ENCODE data around the gene ALDH2. TPM values are rescaled to one million over a fixed set of nuclear protein-coding genes. Genes with fewer than 3 reads are reported as not detected.

Gene ALDH2
- total and polyA plus RNA-seq, 9 of the 15 experiments (the other 6 are each of a cell fraction or from before 2014, with no cell fraction given), result 1.9 to 22.5 (median 12.2) TPM

- no peak for TF ChIP-seq PRDM10 (IDR thresholded peaks at IDR 0.05; ENCODE audit: partially characterized antibody)
- TF ChIP-seq ZNF407 (IDR thresholded peaks at IDR 0.05; ENCODE audit: low read depth), result no peak
- no peak for TF ChIP-seq POLR3A (IDR thresholded peaks at IDR 0.05; ENCODE audit: borderline replicate concordance, extremely low read depth, insufficient read depth, insufficient read length)
- TF ChIP-seq XRCC5 (IDR thresholded peaks at IDR 0.05; ENCODE audit: low read depth, low read length), result no peak
- peak; percentile 76 for TF ChIP-seq TCF3 (CRISPR knock-in tag; IDR thresholded peaks at IDR 0.05)
Observed at GRCh38 chr12:111838353-111838752, 71.6 kb downstream of the ALDH2 start (continued).

Data from K562 (cell line).